K562 (cell line): ENCODE data around the gene LCE2C. TPM values are rescaled to one million over a fixed set of nuclear protein-coding genes. Genes with fewer than 3 reads are reported as not detected.

Experiments used
- ATAC-seq: fragments of 200-7000 bp; cut with Tn5 transposase; 3 replicates; pipeline ENCODE4 v1.9.1; 2020; ENCODE audit warnings: moderate library complexity
- BruUV-seq: library from RNA; stranded (reverse); fragments of 400-500 nt; replicated peaks from 2 replicates; lab custom pipeline; 2021; lab: Mats Ljungman, UMichigan
- CTCF ChIA-PET: fragments of 300-600 bp; formaldehyde crosslinking; extraction: SDS; loops from one replicate; lab custom pipeline; 2021; ENCODE audit warnings: low intra/inter-chr PET ratio; lab: Yijun Ruan, JAX
- POLR2A ChIA-PET: fragments of 300-600, 350-650 bp; sonication (Branson Sonifier 250); formaldehyde crosslinking; extraction: SDS; loops from one replicate; lab custom pipeline; 2021; ENCODE audit warnings: antibody characterized with exemption, inconsistent platforms; lab: Yijun Ruan, JAX
- DNase-seq, 4 experiments: peaks; one replicate each; pipeline versions ENCODE4 v3.0.0 to v3.0.0-alpha.2; 2011 to 2018; ENCODE audit warnings: low spot score in 3 of 4, mixed read lengths in 3 of 4; ENCODE audit errors: extremely low read depth in 1 of 4
- FAIRE-seq: peaks from 2 replicates; lab custom pipeline; 2011; peaks lifted over from hg19 to GRCh38; lab: Jason Lieb, UNC
- H2AFZ ChIP-seq: 2 replicates; pipeline ENCODE4 v1.6.0; 2011; ENCODE audit warnings: low read depth, low read length, control low read depth, inconsistent platforms
- H3K27ac ChIP-seq: fragments of 200-600 bp; 3 replicates; pipeline ENCODE4 v1.8.0; 2011; ENCODE audit warnings: low read depth, mild to moderate bottlenecking, control low read depth, inconsistent platforms, low read length, moderate library complexity, mixed read lengths; ENCODE audit errors: extremely low read depth
- H3K27me3 ChIP-seq, 2 experiments: fragments of 300-600 bp in 1 of 2; 2 replicates in 1 of 2; 3 replicates in 1 of 2; pipeline versions ENCODE4 v1.6.0 to v1.8.0; 2011; ENCODE audit warnings: inconsistent platforms in 2 of 2, low read length in 2 of 2, mild to moderate bottlenecking in 1 of 2, mixed read lengths in 1 of 2, moderate library complexity in 1 of 2; ENCODE audit not compliant: control insufficient read depth in 2 of 2, insufficient read depth in 2 of 2
- H3K36me3 ChIP-seq: fragments of 300-600 bp; 3 replicates; pipeline ENCODE4 v1.8.0; 2011; ENCODE audit warnings: mild to moderate bottlenecking, low read length, inconsistent platforms; ENCODE audit not compliant: control insufficient read depth, insufficient read depth
- H3K4me1 ChIP-seq, 2 experiments: fragments of 200-600 bp in 1 of 2; replicated peaks in 1 of 2; 2 replicates in 1 of 2; 3 replicates in 1 of 2; pipeline versions ENCODE4 v1.5.1 to v1.8.0; 2011; ENCODE audit warnings: inconsistent platforms in 2 of 2, low read length in 2 of 2, mild to moderate bottlenecking in 1 of 2, mixed read lengths in 1 of 2, moderate library complexity in 1 of 2; ENCODE audit not compliant: control insufficient read depth in 2 of 2, insufficient read depth in 2 of 2
- H3K4me2 ChIP-seq: 2 replicates; pipeline ENCODE4 v1.6.1; 2011; ENCODE audit warnings: low read length, control low read depth, inconsistent platforms, mixed read lengths; ENCODE audit not compliant: insufficient read depth
- H3K4me3 ChIP-seq: fragments of 200-600 bp; sonication (generic), shearing (Covaris generic); 2 replicates; pipeline ENCODE4 v1.5.1; 2016; ENCODE audit warnings: control low read depth, inconsistent platforms
- H3K79me2 ChIP-seq: fragments of 200-600 bp; 3 replicates; pipeline ENCODE4 v1.8.0; 2011; ENCODE audit warnings: low read length, inconsistent platforms; ENCODE audit not compliant: control insufficient read depth, insufficient read depth
- H3K9ac ChIP-seq, 2 experiments: 2 replicates each; pipeline versions ENCODE4 v1.6.0 to v1.6.1; 2011; ENCODE audit warnings: low read depth in 2 of 2, low read length in 2 of 2, control low read depth in 1 of 2, inconsistent platforms in 1 of 2, mild to moderate bottlenecking in 1 of 2, mixed read lengths in 1 of 2; ENCODE audit not compliant: insufficient read depth in 1 of 2
- H3K9me1 ChIP-seq: one replicate; pipeline ENCODE4 v1.6.0; 2011; ENCODE audit warnings: inconsistent platforms, mild to moderate bottlenecking, low read length, moderate library complexity; ENCODE audit not compliant: control insufficient read depth, insufficient read depth
- H3K9me3 ChIP-seq: replicated peaks from 2 replicates; pipeline ENCODE4 v1.5.1; 2011; ENCODE audit warnings: low read depth, low read length, inconsistent platforms; ENCODE audit not compliant: control insufficient read depth, insufficient read depth
- H4K20me1 ChIP-seq: replicated peaks from 2 replicates; pipeline ENCODE4 v1.6.1; 2011; ENCODE audit warnings: low read length, inconsistent platforms, mixed read lengths; ENCODE audit not compliant: control insufficient read depth, insufficient read depth
- BMI1 ChIP-seq: fragments of 150-350 bp; IDR thresholded peaks from 2 replicates; pipeline ENCODE4 v1.6.1; 2014; ENCODE audit warnings: low read length
- EHMT2 ChIP-seq: fragments of 450-650 bp; IDR thresholded peaks from 2 replicates; pipeline ENCODE4 v1.6.1; 2018; ENCODE audit warnings: antibody characterized with exemption
- ELF2 ChIP-seq: fragments of 250-450 bp; sonication (Bioruptor Pico); IDR thresholded peaks from 2 replicates; pipeline ENCODE4 v1.5.0; 2021; ENCODE audit warnings: mild to moderate bottlenecking
- HEY1 ChIP-seq: fragments of 250-450 bp; sonication (Bioruptor Pico); IDR thresholded peaks from 2 replicates; pipeline ENCODE4 v1.5.0; 2020; ENCODE audit warnings: mild to moderate bottlenecking, moderate library complexity, borderline replicate concordance
- POLR2H ChIP-seq: IDR thresholded peaks from 2 replicates; pipeline ENCODE4 v1.6.1; 2016; ENCODE audit warnings: missing genetic modification characterization, low read depth, mild to moderate bottlenecking, control low read depth, missing compliant biosample characterization, moderate library complexity
- SMAD3 ChIP-seq: fragments of 450-650 bp; formaldehyde crosslinking; conservative IDR thresholded peaks from 2 replicates; pipeline ENCODE4 v1.4.0; 2020; ENCODE audit warnings: mild to moderate bottlenecking
- TCF7 ChIP-seq: sonication (generic); IDR thresholded peaks from 2 replicates; pipeline ENCODE4 v1.6.1; 2016; ENCODE audit warnings: antibody characterized with exemption, borderline replicate concordance
- WGBS: fragments of 100-300 bp; shearing (Covaris generic); methylation state at CpG from one replicate; pipeline ENCODE4 v1.1.6; 2016; ENCODE audit warnings: low coverage, mixed read lengths; ENCODE audit not compliant: insufficient coverage; ENCODE audit errors: missing lambda C conversion rate; 5-methylcytosine and 5-hydroxymethylcytosine counted together
- in situ Hi-C: fragments of 300-500 bp; cut with MboI; formaldehyde crosslinking; loops from 4 replicates; pipeline ENCODE4 v1.15.0; 2018; ENCODE audit warnings: inconsistent platforms, mixed read lengths
- intact Hi-C: fragments of 100-400 bp; cut with micrococcal nuclease; formaldehyde crosslinking; loops from 2 replicates; pipeline ENCODE4 v1.14.2; 2022
- polyA plus RNA-seq, 8 experiments: library from polyadenylated mRNA; depleted of rRNA in 4 of 8; stranded (reverse) in 5 of 8; unstranded in 3 of 8; fragments of >200 nt; fragmentation: Nextera tagmentation in 2 of 8; fragmentation: Illumina TruSeq in 1 of 8; extraction: Ambion mirVana in 2 of 8; extraction: Trizol in 1 of 8; gene quantifications; 2 replicates each; pipeline versions ENCODE4 v1.2.1 to v1.2.3, GENCODE V29; 2011 to 2014; ENCODE audit warnings: inconsistent platforms in 1 of 8, missing spikeins in 1 of 8
- total RNA-seq, 7 experiments: library from RNA; depleted of rRNA in 6 of 7; stranded (reverse); fragments of >200 nt in 6 of 7; fragmentation: Illumina TruSeq in 2 of 7; extraction: Trizol in 2 of 7; gene quantifications; 2 replicates each; pipeline versions ENCODE4 v1.2.1 to v1.2.3, GENCODE V29; 2011 to 2021; ENCODE audit warnings: low replicate concordance in 1 of 7
- TF ChIP-seq, protein P1 (sequence below): fragments of 250-450 bp; sonication (Bioruptor Pico); IDR thresholded peaks from 2 replicates; pipeline ENCODE4 v1.4.0; 2020

The LCE2C gene
- total and polyA plus RNA-seq, 9 of the 15 experiments (the other 6 are each of a cell fraction or from before 2014, with no cell fraction given): not detected

DNA sequence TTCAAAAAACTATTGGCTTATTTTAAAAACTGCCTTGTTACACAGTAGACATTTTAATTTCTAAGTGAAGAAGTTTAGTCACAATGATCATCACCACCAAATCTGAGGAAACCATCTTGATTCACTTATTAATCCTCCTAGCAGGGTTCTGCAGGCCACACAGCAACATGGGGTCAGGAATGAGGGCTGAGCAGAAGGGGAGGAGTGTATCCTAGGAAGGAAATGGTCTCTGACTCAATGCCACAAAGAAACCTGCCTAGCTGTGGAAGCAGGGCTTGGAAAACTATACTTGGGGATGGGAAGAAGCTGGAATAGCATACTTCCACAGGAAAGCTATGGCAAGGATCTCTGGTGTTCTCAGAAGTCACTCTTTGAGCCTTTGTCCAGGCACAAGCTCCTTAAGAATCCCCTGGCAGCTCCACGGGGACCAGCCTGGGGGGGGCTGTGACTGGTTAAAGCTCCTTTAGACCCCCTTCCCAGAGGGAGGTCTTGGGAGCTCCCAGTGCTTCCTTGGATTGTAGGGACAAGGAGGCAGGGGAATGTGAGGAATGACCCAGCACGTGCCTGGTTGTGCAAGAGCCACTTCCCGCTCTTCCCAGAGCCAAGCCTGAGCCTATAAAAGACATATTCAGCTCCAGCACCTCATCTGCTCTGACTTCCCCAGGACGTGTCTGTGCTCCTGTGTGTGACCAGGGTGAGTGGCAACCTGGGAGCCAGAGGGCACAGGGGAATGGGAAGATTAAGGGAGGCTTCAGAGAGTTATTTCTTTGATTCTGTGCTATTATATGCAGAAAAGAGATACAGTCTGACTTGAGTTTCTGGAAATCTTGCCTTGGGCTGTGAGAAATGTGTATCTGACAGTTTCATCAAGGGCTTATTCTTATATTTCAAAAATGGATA lies 22.9 kb downstream of the LCE2C start, which contains the start of gene LCE2A:
LCE2A (plus strand) TSS at position 645 of the 900 bp plus-strand sequence. CDS start 557 bp downstream, outside the sequence.
- in situ Hi-C loops: no loop called here

More for the DNA sequence above, 22.9 kb downstream of the LCE2C start, which contains the start of gene LCE2A:
- no peaks in the 10 kb centered on the region for H3K9me1 ChIP-seq
- no peak for ATAC-seq
- no peak within 1 kb of the TSS for H2AFZ ChIP-seq
- no peak within 1 kb of the TSS for H3K27ac ChIP-seq
- no peak for DNase-seq
- H3K9me3 ChIP-seq: no peaks in the 10 kb centered on the region
- no peak for FAIRE-seq
- BruUV-seq: no TSS peak
- TF ChIP-seq, protein P1, sequence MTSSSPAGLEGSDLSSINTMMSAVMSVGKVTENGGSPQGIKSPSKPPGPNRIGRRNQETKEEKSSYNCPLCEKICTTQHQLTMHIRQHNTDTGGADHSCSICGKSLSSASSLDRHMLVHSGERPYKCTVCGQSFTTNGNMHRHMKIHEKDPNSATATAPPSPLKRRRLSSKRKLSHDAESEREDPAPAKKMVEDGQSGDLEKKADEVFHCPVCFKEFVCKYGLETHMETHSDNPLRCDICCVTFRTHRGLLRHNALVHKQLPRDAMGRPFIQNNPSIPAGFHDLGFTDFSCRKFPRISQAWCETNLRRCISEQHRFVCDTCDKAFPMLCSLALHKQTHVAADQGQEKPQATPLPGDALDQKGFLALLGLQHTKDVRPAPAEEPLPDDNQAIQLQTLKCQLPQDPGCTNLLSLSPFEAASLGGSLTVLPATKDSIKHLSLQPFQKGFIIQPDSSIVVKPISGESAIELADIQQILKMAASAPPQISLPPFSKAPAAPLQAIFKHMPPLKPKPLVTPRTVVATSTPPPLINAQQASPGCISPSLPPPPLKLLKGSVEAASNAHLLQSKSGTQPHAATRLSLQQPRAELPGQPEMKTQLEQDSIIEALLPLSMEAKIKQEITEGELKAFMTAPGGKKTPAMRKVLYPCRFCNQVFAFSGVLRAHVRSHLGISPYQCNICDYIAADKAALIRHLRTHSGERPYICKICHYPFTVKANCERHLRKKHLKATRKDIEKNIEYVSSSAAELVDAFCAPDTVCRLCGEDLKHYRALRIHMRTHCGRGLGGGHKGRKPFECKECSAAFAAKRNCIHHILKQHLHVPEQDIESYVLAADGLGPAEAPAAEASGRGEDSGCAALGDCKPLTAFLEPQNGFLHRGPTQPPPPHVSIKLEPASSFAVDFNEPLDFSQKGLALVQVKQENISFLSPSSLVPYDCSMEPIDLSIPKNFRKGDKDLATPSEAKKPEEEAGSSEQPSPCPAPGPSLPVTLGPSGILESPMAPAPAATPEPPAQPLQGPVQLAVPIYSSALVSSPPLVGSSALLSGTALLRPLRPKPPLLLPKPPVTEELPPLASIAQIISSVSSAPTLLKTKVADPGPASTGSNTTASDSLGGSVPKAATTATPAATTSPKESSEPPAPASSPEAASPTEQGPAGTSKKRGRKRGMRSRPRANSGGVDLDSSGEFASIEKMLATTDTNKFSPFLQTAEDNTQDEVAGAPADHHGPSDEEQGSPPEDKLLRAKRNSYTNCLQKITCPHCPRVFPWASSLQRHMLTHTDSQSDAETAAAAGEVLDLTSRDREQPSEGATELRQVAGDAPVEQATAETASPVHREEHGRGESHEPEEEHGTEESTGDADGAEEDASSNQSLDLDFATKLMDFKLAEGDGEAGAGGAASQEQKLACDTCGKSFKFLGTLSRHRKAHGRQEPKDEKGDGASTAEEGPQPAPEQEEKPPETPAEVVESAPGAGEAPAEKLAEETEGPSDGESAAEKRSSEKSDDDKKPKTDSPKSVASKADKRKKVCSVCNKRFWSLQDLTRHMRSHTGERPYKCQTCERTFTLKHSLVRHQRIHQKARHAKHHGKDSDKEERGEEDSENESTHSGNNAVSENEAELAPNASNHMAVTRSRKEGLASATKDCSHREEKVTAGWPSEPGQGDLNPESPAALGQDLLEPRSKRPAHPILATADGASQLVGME (CRISPR knock-in tag): no peak
- TF ChIP-seq SMAD3 (CRISPR knock-in tag): no peak
- TF ChIP-seq POLR2H: no peak
- no peak for TF ChIP-seq EHMT2
- no peak for TF ChIP-seq ELF2 (CRISPR knock-in tag)
- TF ChIP-seq HEY1 (CRISPR knock-in tag): no peak
- TF ChIP-seq TCF7: no peak
- TF ChIP-seq BMI1: no peak
- POLR2A ChIA-PET: no interaction called here
- CTCF ChIA-PET: no interaction called here
- no peak within 1 kb of the TSS for H3K9ac ChIP-seq
- no peaks in the 10 kb centered on the region for H3K27me3 ChIP-seq
- no peaks in the 10 kb centered on the region for H3K36me3 ChIP-seq
- intact Hi-C loops: no loop called here
- no peaks in the 10 kb centered on the region for H3K79me2 ChIP-seq
- 0% methylated on average over 4 of the region's 4 CpGs for WGBS
- no peaks in the 10 kb centered on the region for H3K4me1 ChIP-seq
- no peak within 1 kb of the TSS for H3K4me3 ChIP-seq
- no peak within 1 kb of the TSS for H3K4me2 ChIP-seq
- no peaks in the 10 kb centered on the region for H4K20me1 ChIP-seq
